ENCODE measurements around the gene LASP1. TPM values are rescaled to one million over a fixed set of nuclear protein-coding genes. Genes with fewer than 3 reads are reported as not detected.

LASP1 gene
- total and polyA plus RNA-seq, 2 of the 8 experiments (the other 6 are each of a cell fraction or from before 2014, with no cell fraction given), result 114 to 180 TPM

GRCh38 chr17:38875477-38876075 is 5.7 kb downstream of the LASP1 start:
- ChIA-PET CTCF (ENCODE audit: partially characterized antibody) (interaction anchor here (1.1 kb wide), 1 partner anchor 9 kb away, joined by 3 read pairs; no protein-coding TSS in a partner anchor), POLR2A (ENCODE audit: partially characterized antibody) (interaction anchor here (1.2 to 24.3 kb wide), 4 partner anchors 7 to 50 kb away, joined by 3 to 468 read pairs (median 74); partner anchors contain the start of genes CWC25 and RPL23)
- H3K4me2 ChIP-seq (ENCODE audit: insufficient read depth in 1 of 2, low read depth in 2 of 2, low read length in 2 of 2), result no peak overlapping the region
- no peak for DNase-seq (ENCODE audit: low read depth in 1 of 2, low spot score in 2 of 2)
- H2AK5ac ChIP-seq (ENCODE audit: low read depth, low read length), result no peak overlapping the region
- no peak overlapping the region for H3K56ac ChIP-seq (replicated peaks; ENCODE audit: insufficient read length, low read depth, low read length)
- H2AFZ ChIP-seq (ENCODE audit: low read length), result no peak overlapping the region
- TF ChIP-seq SIN3A (conservative IDR thresholded peaks at IDR 0.05 in 1 of 2, IDR thresholded peaks at IDR 0.05 in 1 of 2; ENCODE audit: low read depth in 1 of 2, low read length in 2 of 2) (no peak), SP1 (IDR thresholded peaks at IDR 0.05; ENCODE audit: low read depth, low read length) (no peak), JUND (IDR thresholded peaks at IDR 0.05; ENCODE audit: low read length) (no peak), EGR1 (IDR thresholded peaks at IDR 0.05; ENCODE audit: borderline replicate concordance, low read depth, low read length) (no peak)
- H3K79me1 ChIP-seq (ENCODE audit: low read depth, low read length), result peaks cover 31% of the 10 kb centered on the region
- H2BK12ac ChIP-seq (ENCODE audit: low read depth, low read length), result no peak overlapping the region
- peaks cover 2 to 9% of the 10 kb centered on the region in 2 experiments for H4K20me1 ChIP-seq (replicated peaks in 1 of 2; ENCODE audit: control insufficient read depth in 1 of 2, insufficient read depth in 2 of 2, low read length in 2 of 2)
- no peaks in the 10 kb centered on the region for H3K9me3 ChIP-seq (ENCODE audit: insufficient read depth in 2 of 2, low read depth in 1 of 2, low read length in 1 of 2)
- no peak overlapping the region for H2BK5ac ChIP-seq (ENCODE audit: low read depth, low read length)
- no peak overlapping the region for H3K14ac ChIP-seq (ENCODE audit: insufficient read length)
- peaks cover 32 to 85% of the 10 kb centered on the region in 2 experiments for H3K79me2 ChIP-seq (ENCODE audit: control insufficient read depth in 1 of 2, insufficient read depth in 2 of 2, low read length in 2 of 2)
- H2BK120ac ChIP-seq (replicated peaks; ENCODE audit: low read depth, low read length), result no peak overlapping the region
- no peak overlapping the region for H3K18ac ChIP-seq (ENCODE audit: extremely low read depth, low read length)
- no peak overlapping the region for H2BK15ac ChIP-seq (ENCODE audit: low read length)
- no peak for FAIRE-seq
- H3K23ac ChIP-seq (ENCODE audit: insufficient read length), result no peak overlapping the region
- no peaks in the 10 kb centered on the region for H3K27me3 ChIP-seq (replicated peaks in 1 of 4; ENCODE audit: control insufficient read depth in 3 of 4, extremely low read depth in 1 of 4, insufficient read depth in 3 of 4, low read length in 3 of 4)
- no peak overlapping the region for H4K8ac ChIP-seq (ENCODE audit: extremely low read depth, insufficient read depth, low read length)
- no peak overlapping the region for H3K4me3 ChIP-seq (ENCODE audit: extremely low read depth in 1 of 4, insufficient read depth in 2 of 4, low read depth in 3 of 4, low read length in 4 of 4)
- no peak overlapping the region for H3K4ac ChIP-seq (replicated peaks; ENCODE audit: insufficient read length, low read depth, low read length)
- peaks cover 6% of the 10 kb centered on the region; the same call in 1 of the 2 replicates for H3K23me2 ChIP-seq (ENCODE audit: low read depth, low read length)
- no peak overlapping the region for H4K91ac ChIP-seq (replicated peaks; ENCODE audit: insufficient read length, low read length)
- H3K9ac ChIP-seq (replicated peaks in 1 of 4; ENCODE audit: extremely low read depth in 1 of 4, low read depth in 3 of 4, low read length in 3 of 4), result no peak overlapping the region
- no peak overlapping the region for H4K5ac ChIP-seq (ENCODE audit: insufficient read length, low read depth, low read length)
- H2BK20ac ChIP-seq (ENCODE audit: low read length), result 0 out of 2 replicates have a peak overlapping the region, but pooled peaks have one; percentile 61
- 0 out of 2 replicates have a peak overlapping the region, but pooled peaks have one; percentile 36 for H3K27ac ChIP-seq (ENCODE audit: low read depth, low read length)
- WGBS, 2 experiments (ENCODE audit: extremely low coverage in 1 of 2, insufficient coverage in 1 of 2, insufficient read length in 1 of 2, insufficient replicate concordance in 2 of 2, low coverage in 1 of 2, low lambda C conversion rate in 2 of 2, missing lambda C conversion rate in 1 of 2), result 80% methylated on average over 5 of the region's 5 CpGs; no CpG with 5 or more reads in 1 of the 2 experiments
- peaks cover 21 to 62% (median 40%) of the 10 kb centered on the region in 4 experiments for H3K4me1 ChIP-seq (replicated peaks in 1 of 4; ENCODE audit: control insufficient read depth in 3 of 4, insufficient read depth in 4 of 4, low read length in 3 of 4)
- H3K36me3 ChIP-seq (ENCODE audit: control insufficient read depth in 2 of 4, insufficient read depth in 4 of 4, low read length in 3 of 4), result peaks cover 0 to 3% (median 1%) of the 10 kb centered on the region in 4 experiments; a peak in 2 of 8 replicates

Data from H1 (cell line).